MM.1S (cell line): ENCODE measurements around the gene SH3RF3.

Experiments used
- CTCF ChIP-seq: fragments of 300-600 bp; sonication (generic); IDR thresholded peaks from 2 replicates; pipeline ENCODE4 v1.5.1; 2016; ENCODE audit warnings: antibody characterized with exemption, low read length, mixed read lengths
- EZH2 ChIP-seq: fragments of 300-600 bp; sonication (generic); optimal IDR thresholded peaks from 2 replicates; pipeline ENCODE3; 2017; ENCODE audit warnings: low read depth, mild to moderate bottlenecking, antibody characterized with exemption, low read length, mixed read lengths
- EZH2phosphoT487 ChIP-seq: fragments of 300-600 bp; sonication (generic); IDR thresholded peaks from 2 replicates; pipeline ENCODE4 v1.6.1; 2018; ENCODE audit warnings: antibody characterized with exemption, low read length

GRCh38 chr2:109352056-109352897 is 223.3 kb downstream of the SH3RF3 start:
- TF ChIP-seq CTCF, result no peak
- TF ChIP-seq EZH2, result no peak
- no peak for TF ChIP-seq EZH2phosphoT487
